Activated naive CD8-positive, alpha-beta T cell treated with anti-CD3 and anti-CD28 coated beads, Interleukin-2, amount 50 U/mL, for 16 hours (primary cell): ENCODE results near the gene SDK1.

ENCODE experiments used
- DNase-seq: peaks from one replicate; pipeline ENCODE4 v3.0.0-alpha.2; 2020; ENCODE audit warnings: low read depth, low spot score

The SDK1 gene

DNA sequence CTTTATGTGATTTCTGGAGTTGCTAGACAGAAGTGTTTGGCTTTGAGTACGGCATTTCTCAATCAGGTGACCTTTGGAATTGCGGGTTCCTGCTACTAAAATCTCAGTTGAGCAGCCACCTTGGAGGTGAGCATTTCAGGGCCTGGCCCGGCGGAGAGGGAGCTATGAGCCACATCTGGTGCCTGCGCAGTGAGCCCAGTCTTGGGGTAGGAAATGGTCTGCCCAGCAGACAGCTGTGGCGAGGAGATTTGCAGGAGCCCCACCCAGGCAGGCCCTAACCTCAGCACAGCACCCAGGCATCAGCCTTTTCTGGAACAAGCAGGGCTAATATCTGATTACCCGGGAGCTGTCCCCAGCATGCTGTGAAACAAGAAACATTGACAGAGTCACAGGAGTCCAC lies 833.2 kb downstream of the SDK1 start:
- no peak for DNase-seq

DNA sequence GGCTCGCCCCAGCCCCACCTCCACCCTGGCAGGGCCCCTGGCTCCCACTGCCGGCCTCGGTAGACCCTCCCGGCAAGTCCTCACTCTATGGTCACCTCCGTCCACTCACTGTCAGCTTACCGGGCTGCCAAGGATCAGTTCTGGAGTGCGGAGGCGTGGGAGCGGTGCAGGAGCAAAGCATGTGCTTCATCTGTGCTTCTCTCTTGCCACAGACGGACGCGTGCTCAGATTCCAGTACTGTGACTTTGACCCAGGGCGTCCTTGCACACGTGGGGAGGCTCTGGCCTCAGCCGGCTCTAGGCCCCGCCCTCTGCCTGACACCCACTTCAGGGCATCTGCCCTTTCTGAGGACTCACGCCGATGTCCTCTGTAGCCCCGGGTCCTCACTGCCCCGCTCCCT lies 833.6 kb downstream of the SDK1 start:
- DNase-seq: no peak

DNA sequence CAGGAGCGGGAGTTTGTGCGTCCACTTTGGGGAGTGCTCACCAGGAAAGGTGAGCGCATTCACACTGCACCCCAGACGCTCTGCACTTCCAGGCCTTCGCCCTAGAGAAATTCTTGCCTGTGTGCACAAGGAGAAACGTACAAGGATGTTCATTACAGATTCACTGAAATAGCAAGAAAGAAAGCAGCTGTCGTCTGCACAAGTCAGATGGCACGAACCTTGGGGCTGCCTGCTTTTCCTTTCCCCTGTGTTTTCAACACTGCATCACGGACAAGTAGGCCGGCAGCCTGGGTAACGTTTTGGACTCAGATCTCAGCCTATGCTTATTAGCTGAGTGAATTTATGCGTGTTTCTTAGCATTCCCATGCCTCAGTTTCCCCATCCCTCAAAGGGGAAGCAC lies 834.2 kb downstream of the SDK1 start:
- DNase-seq: no peak

DNA sequence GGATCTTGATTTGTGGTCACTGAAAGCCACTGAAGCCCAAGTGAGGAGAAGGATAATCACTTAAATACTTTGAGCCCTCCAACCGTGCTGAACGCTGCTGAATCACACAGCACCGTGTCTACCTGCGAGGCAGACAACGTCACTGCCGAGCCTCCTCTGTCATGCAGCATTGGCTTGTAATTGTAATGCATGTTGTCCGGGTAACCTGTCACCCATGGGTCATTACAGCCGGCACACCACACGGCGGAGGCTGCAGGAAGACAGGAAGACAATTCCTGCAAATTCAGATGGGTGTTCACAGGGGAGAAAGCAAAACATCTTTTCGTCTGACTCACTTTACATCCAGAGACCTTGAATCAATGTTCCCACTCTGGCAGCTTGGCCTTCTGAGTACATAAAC lies 835.0 kb downstream of the SDK1 start:
- no peak for DNase-seq

DNA sequence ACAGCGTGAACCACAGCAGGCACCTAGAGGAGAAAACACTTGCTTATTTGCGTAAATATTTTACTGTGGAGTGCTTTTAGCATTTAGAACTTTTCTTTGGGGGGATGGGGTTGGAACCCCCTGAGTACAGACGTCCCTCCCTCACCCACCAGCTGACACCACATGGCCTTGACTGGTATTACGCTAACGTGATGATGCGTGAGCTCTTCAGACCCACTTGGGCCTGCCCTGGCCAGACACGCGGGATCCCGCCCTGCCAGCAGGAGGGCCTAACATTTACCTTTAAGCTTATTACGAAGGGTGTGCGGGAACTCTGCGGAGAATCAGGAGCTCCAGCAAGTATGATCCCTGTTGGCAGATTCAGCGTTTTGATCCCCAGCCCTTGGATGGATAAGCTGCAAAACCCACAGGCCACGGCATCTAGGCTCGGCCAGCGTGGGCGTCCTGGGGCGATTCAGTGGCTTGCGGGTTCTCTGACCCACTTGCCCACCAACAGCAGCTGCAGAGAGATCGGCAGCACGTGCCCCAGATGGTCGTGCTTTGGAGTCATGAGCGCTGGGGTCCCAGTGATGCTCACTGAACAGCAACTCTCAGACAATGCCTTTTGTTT lies 835.6 kb downstream of the SDK1 start:
- DNase-seq: no peak

DNA sequence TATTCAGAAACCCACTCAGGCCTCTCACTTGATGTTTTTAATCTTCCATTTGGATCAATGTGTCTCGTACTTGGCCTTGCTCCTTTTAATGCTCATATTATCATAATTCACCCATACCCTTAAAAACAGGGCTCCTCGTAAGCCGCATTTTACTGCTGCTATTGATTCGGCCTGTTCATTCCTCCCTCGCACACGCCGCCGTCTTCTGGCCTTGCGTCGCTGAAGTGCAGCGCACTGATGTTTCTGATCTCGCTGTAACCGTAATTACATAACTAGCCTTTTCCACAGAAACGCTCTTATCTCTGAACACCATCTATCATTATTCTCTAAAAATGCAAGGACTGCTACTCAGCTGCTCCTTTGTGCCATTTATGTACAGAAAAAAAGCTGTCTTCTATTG lies 836.5 kb downstream of the SDK1 start:
- no peak for DNase-seq

DNA sequence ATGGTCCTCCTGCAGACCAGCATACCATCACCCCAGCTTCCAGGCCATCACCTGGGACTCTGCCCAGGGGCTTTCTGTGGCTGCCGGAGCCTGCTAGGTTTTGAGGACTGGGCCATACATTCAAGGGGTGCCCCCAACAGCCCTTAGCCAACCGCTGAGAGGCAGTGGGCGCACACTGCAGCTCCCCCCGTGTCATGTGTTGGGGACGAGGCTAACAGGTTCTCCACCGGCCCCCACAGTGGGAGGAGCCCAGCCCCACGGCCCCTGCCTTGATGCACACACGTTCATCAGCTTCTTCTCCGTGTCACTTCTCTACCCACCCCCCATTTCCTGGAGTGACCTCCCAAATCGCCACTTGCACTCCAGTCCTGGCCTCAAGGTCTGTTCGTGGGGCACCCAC lies 837.8 kb downstream of the SDK1 start:
- no peak for DNase-seq

DNA sequence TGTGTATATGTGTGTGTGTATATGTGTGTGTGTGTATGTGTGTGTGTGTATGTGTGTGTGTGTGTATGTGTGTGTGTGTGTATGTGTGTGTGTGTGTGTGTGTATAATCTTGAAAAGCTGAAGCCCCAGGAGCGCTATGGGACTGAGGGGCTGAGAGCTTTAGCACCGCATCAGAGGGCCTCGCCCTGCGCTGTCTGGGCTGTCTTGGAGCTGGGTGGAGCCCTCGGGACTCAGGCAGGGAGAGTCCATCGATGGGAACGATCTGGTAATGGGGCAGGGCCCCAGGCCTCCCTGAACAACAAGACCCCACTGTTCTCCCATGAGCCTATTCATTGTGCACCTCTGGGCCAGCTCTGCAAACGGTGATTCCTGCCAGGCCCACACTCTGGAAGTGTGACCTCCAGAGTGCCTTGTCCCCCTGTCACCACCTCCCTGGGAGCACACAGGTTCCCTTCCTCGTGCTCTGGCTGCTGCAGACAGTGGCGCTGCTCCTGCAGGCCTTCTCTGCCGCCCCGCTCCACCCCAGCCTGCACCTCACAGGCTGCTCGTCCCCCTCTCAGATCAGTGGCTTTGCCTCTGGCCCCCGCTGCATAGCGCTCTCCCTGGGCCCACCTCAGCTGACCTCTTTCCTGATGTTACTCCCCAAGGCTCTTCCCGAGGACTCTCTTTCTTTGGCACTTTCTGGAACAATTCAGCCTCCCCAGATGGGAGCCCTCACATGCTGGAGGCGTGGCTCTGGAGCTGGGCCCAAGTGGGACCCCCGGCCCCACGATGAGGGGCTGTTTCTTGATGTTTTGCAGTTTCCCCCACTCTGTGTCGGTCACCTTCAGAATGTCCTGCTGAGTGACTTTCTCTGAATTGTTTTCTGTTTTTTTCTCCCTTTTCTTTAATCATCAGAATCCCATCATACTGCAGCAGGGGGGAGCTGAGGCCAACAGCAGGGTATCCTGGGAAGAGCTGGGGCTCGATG lies 838.9 kb downstream of the SDK1 start:
- DNase-seq: no peak

DNA sequence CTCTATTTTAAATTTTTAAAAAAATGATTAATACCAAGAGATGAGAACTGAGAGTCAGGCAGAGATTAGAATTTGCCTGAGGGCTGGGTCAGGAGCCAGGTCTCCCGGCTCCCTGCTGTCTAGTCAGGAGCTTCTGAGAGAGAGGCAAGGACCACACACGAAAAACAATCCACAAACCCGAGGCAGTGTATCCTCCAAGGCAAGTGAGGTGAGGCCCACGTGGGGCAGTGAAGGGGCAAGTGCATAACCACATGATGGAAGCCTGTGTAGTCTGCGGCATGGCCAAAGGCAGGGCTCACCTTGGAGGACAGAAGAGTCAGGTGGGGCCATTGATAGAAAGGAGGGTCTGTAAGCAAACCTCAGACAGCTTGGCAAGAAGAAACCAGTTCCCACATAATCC lies 839.9 kb downstream of the SDK1 start:
- DNase-seq: no peak

DNA sequence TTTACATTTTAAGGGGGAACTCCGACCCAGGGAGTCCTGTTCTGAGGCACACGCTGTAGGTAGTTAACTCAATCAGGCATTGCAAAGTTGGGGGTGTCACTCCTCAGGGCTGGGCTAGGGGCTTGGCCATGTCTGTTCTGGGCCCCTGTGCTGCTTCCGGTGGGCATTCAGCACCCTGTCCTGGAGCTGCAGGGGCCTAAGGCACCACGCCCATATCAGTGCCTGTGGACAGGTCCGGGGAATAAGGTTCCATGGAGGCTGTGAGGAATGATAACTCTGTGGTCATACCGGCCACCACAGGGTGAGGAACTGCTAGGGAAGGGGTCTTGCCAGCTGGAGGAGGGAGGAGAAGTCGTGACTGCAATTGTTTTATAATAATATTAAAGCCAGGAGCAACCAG lies 842.0 kb downstream of the SDK1 start:
- no peak for DNase-seq

DNA sequence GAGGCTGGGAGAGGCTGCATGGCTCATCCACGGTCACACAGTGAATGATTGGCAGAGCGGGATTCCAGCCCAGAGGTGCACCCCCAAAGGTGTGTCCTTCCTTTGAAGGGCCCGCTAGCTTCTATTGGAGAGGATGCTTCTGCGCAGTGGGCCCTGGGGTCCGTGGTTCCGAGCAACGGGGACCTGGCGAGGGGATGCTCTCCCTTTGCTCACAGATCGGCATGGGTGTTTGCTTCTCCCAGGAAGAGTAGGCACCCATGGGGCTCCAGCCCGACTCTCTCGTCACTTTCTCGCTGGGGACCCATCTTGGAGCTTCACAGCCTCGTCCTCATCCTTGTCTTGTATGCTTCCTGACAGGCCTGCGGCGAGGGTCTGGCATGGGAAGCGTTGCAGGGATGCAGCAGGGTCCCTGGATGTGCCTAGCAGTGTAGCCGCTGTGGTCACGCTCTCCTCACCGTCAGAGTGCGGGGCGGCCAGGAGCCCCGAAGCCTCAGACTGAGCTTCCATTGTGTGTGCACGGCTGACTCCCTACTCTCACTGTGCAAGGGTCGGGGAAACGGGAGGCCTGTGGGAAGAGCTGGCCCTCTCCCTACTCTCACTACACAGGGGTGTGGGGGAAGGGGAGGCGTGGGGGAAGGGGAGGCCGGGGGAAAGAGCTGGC lies 842.6 kb downstream of the SDK1 start:
- no peak for DNase-seq

DNA sequence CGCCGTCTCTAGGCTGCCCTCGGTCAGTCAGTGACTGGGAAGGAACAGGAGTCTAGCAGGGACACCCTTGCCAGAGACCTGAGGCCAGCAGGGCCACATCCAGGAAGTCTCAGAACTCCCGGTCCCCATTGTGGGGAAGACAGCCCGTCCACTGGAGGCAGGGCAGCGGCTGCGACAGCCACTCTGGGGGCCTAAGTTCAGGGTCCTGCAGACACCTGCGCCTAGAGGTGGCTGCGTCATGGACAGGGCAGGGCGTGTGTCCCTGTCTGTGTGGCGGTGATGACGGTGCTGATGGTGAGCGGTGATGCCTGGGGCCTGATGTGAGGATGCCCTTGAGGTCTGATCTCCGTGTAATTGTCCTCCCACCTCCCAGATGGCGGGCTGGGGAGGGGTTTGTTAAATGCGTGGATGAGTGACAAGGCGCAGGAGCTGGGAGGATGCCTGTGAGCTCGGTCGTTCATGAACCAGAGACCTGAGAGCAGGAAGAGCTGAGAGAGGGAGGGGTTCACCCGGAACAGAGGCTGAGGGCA lies 843.2 kb downstream of the SDK1 start:
- no peak for DNase-seq

DNA sequence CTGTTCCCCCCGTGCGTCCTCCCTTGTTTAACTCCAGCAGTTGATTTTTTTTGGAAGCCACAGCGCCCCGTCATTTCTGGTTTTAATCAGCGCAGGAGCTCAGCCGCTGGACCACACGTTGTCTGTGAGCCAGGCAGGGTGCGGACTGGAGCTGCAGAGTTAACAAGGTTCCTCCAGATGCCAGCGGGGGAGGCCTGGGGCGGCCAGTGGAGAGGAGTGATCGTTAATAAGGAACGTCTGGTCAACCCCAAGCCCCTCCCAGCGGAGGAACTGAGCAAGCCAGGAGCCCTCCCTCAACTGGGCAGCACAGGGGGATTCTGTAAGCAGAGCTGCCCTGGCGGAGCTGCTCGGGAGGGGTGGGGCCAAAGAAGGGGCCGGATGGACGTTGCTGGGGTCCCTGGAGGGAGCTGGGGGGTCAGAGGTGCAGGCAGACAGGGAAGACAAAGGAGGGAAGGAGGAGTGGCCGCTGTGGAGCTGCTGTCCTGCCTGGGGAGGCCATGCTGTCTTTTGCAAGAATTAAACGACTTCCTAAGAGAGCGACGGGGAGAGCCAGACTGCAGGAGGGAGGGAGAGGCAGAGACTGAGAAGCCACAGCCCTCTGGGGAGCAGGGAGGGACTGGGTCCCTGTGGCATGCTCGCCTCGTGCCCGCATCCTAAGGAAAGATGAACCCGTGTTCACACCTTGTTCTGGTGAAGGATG lies 843.9 kb downstream of the SDK1 start:
- no peak for DNase-seq

DNA sequence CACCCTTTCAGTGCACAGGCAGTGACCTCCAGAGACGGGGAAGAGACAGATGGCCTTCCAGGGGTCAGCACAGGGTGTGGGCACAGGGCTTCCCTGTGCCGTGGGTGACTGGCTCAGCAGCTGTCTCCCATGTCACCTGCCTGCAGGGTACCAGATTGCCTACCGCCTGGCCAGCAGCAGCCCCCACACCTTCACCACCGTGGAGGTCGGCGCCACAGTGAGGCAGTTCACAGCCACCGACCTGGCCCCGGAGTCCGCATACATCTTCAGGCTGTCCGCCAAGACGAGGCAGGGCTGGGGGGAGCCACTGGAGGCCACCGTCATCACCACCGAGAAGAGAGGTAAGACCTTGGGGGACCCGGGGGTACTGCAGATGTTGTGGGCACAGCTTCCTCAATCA lies 844.5 kb downstream of the SDK1 start:
- no peak for DNase-seq

DNA sequence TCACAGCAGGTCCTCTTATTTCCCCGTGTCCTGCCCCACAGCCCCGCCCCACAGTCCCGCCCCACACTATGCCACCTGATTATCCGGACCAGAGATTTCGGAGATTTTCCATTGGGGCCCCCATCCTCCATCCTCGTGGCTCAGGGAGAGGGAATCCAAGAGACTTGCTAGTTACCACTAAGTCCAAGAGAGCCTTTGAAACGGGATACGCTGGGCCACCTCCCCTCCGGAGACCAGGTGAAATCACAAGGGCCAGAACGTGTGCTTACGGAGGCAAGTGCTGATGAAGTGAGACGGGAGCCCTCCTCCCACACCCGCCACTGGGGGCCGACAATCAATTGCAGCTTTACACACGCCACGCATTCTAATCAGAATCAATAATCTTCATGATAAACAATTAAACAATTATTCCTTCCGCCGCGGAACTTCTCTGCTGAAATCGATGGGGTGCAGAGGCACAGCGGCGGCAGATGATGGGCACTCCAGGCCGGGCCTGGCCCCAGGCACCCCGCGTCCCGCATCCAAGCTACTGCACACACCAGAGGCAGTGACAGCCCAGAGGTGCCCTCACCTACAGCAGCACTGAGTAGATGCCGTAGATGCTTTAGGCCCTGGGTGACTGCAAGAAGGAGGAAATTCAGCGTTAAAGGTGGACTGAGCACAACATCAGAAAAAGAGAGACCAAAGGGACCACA lies 847.0 kb downstream of the SDK1 start:
- no peak for DNase-seq

DNA sequence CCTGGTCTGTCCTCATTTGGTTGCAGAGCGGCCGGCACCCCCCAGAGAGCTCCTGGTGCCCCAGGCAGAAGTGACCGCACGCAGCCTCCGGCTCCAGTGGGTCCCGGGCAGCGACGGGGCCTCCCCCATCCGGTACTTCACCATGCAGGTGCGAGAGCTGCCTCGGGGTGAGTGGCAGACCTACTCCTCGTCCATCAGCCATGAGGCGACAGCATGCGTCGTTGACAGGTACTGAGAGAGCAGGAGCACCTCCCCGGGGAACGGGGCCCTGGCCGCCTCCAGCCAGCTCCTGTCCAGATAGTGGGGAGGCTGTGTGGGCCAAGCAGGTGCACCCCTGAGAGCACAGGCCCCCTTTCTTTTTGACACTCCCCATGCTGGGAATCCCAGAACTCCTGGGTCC lies 848.2 kb downstream of the SDK1 start:
- no peak for DNase-seq

DNA sequence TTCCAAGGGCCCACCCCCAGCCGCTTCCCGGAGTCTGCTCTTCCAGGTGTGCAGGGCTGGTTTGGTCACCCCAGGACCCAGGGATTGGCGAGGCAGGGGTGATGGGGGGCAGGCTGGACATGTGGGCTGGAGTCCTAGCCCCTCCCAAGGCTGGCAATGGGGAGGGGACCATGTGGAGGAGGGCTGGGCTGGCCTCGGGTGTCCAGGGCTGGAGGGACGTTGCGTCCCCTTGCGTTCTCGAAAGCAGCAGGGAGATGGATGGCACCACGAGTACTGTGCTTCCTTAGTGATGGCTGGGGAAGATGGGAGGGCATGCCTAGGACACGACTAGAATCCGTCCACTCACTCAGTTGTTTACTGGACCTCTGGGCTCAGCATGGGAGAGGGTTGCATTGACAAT lies 848.6 kb downstream of the SDK1 start:
- DNase-seq: no peak

DNA sequence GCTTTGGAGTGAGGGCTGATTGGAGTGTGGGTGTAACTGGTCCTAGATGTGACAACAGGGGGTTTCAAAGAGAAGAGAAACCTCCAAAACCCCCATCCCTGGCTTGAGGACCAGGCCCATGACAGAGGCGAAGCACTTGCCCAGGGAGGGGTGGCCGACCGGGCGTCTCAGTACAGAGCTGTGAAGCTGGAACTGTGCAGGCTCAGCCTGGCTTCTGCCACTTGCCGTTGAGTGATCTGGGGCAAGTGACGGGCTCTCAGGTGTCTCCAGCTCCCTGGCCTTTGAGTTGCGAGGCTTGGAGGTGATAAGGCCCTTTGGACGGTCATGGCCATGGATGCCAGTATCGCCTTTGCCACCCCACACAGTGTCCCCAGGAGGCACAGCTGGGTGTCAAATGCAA lies 849.7 kb downstream of the SDK1 start:
- DNase-seq: no peak

DNA sequence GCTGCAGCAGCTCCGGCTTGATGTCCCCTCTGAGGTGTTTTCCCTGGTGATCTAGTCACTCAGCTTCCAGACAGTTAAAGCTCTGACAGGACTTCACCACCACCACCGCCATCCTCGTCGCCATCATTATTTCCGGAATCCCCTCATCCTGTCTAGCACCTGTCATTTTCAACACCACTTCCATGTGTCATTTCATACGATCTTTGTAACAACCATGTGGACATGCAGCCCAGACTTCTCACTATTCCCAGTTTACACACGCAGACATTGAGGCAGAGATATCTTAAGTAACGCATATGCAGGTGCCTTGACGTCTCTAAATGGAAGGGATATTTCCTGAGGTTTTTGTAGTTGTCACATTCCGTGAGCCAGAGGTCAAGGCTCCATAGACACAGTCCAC lies 850.5 kb downstream of the SDK1 start:
- DNase-seq: no peak

DNA sequence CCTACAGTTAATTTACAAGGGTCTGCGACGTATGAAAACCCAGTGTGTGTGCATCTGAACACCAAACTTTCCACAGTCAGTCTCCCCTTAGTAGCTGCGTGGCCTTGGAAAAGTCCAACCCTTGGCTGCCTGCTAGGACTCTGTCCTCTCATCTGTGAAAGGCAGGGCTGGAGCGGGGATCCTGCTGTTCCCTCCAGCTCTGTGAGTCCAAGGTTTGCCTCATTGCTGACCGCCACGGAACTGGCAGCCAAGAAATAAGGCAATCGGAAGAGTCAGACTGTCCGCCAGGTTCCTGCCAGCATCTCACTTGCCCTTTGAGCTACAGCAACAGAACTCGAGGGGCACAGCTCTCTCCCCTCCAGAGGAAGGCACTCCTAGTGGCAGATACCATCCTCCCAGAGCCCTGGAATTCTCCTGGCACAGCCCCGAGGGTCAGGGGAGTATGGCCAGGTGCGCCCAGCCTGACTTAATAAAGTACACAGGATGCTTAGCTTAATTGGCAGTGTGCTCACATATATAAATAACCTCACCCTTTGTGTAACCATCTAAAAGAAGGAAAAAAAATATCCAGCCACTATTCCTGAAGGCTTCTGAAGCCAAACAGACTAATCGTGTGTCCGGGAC lies 851.0 kb downstream of the SDK1 start:
- DNase-seq: no peak
